ENCODE measurements around the gene NRN1L.
"Not testable (repeated sequence)": the region's sequence is repeated elsewhere in the genome, so short reads cannot be mapped to it uniquely, and the experiment has no call there.

Gene NRN1L

DNA sequence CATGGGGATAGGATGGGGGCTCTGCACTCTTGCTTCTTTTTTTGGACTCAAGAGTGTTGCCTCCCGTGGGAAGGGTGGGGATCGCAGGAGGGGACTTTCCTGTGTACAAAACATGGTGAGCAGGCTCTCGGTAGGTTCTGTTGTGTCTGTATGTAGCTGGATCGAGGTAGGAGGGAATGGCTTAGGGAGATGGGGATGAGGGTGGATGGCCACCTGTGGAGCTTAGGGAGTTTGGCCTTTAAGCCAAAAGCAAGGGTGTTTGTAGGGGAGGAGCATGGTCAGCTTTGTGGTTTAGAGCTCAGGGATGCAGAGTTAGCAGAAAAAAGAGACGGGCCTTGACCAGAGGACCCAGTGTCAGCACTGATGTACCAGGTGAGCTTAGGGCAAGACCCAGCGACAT, 22.8 kb upstream of the NRN1L start:
- DNase-seq: no peak

DNA sequence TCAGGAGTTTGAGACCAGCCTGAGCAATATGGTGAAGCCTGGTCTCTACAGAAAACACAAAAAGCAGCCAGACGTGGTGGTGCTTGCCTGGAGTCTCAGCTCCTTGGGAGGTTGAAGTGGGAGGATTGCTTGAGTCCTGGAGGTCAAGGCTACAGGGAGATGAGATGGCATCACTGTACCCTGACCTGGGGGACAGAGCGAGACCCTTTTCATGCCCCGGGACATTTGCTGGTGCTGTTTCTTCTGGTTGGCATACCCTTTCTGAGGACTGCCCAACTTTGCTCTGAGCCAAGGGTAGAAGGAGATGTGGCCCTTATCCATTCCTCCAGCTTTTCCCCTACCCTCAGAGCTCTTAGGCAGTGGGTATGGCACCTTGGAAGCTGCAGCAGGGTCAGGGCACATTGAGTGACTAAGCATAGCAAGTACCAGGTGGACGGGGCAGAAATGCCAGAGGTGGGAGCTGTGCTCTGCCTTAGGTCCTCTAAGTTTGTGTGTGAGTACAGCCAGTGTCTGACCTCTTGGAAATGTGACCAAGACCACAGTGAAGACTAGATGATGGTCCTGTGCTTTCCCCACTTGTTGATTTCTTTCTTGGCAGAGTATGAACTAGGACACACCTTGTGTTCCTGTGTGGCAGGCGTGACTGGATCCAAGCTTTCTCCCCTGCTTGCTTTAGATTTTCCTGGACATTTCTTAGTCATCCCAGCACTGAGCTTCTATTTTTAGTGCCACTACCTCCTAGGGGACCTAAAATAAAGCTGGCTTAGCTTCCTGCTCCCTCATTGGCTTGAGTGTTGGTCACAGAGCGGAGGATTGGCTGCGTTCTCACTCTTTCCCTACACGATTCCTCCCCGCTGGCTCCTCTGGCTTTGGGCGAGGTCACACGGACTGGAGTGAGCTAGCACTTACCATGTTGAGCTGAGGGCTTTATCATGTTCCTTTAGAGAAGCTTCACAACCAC, 21.8 kb upstream of the NRN1L start:
- no peak for DNase-seq

DNA sequence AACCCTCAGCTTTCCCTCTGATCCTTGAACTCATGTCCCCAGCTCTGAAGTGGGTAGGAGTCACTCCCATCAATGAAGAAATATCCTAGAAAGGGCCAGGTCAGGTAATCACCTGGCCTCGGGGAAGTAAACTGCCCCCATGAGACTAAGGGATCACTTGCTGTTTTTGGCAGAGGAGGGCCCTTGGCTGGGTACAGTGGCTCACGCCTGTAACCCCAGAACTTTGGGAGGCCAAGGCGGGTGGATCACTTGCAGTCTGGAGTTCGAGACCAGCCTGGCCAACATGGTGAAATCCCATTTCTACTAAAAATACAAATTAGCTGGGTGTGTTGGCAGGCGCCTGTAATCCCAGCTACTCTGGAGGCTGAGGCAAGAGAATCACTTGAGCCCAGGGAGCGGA, 20.6 kb upstream of the NRN1L start:
- DNase-seq: not testable (repeated sequence)

DNA sequence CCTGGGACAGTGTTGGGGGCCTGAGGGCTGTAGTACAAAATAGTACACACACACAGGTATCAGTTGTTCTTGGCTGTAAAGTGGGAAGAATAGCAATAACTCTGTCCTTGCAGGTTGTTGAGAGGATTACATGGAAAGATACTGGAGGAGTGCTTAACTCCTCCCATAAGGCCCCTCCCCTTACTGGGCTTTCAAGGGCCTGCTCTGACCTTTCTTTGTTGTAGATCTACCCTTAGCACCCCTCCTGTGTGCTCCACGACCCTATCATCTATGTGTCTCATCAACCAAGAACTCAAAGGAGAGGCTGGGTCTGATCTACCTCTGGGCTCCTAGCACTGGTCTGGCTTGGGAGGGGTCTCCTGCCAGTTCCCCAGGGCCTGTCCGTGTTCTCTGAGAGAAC, 20.1 kb upstream of the NRN1L start:
- no peak for DNase-seq

DNA sequence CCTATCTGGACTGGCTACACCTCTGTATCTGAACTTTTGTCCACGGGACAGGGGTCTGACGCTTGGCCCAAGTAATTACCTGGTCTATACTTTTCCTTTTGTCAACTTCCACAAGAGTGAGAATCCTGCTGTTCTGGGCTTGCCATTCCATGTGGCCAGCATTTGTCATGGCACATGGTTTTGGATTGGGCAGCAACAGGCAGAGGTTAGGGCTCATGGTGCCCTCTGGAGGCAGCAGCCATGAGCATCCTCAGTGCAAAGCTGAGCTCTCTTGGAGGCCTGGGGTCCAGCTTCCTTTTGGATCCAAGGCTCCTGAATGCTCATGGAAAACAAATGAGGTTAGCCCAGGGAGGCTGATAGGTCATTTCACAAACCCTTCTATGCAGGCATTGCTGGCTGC, 19.4 kb upstream of the NRN1L start:
- DNase-seq: peak in 2 of 6 experiments; percentile 8 to 12

DNA sequence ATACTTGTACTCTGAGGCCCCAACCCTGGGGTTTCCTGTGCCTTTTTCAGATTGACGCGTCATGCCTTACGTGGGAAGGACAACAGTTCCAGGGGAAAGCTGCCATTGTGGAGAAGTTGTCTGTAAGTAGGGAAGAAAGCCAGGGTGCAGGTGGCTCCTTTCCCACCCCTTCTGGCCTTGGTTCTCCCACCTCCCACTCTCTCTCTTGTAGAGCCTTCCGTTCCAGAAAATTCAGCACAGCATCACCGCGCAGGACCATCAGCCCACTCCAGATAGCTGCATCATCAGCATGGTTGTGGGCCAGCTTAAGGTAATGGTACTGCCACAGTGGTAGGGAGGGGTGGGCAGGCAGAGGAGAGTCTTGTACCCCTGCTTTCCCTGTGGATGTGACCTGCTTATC, 16.4 kb upstream of the NRN1L start:
- no peak for DNase-seq

DNA sequence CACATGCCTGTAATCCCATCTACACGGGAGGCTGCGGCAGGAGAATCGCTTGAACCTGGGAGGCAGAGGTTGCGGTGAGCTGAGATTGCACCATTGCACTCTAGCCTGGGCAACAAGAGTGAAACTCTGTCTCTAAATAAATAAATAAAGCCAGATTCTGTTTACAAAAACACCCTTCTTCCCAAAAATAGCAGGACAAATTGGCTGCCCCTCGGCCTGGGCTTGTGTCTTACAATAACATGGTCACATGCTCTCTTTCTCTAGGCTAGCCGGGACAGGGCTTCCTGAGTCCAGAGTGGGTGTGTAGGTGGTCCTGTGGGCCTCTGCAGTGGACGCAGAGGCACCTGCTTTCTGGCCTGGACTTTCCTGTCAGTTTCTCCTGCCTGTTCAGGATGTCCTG, 15.0 kb upstream of the NRN1L start:
- DNase-seq: no peak

DNA sequence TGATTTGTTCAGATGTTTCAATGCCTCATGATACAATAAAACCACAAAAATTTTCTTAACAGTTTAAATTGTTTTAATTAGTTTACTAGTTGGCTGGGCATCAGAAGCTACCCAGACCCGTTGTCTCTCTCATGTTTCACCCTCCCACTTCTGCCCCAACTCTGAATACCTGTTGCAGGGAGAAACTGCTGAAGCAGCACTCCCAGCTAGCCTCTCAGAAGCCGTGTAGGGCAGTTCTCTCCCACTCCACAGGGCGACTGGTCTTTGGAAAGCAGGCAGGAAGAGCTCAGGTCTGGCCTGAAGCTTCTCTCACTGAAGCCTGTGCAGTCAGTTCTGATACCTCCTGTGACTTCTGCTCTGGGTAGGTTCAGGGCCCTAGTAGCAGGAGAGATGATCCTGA, 13.4 kb upstream of the NRN1L start:
- no peak for DNase-seq

DNA sequence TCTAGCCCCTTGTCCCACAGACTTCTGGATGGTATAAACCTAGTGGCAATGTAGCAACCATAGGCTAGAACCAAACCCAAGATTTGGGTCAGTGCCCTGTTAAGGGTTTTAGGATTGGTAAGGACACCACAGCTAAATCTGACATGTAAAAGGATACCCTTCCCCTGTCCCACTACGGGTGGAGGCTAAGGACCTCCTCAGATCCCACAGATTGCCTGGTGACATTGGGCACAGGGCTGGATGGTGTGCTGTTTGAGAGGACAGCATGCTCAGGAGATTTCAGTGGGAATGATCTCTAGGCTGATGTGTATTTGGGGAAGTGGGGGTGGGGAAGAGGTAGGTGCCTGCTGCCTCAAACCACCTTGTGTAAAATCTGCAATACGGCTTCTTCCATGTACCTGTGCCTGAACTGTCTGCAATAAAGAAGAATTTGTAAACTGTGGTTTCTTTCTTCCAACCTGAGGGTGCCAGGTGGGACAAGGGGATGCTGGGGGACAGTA, 12.5 kb upstream of the NRN1L start:
- no peak for DNase-seq

DNA sequence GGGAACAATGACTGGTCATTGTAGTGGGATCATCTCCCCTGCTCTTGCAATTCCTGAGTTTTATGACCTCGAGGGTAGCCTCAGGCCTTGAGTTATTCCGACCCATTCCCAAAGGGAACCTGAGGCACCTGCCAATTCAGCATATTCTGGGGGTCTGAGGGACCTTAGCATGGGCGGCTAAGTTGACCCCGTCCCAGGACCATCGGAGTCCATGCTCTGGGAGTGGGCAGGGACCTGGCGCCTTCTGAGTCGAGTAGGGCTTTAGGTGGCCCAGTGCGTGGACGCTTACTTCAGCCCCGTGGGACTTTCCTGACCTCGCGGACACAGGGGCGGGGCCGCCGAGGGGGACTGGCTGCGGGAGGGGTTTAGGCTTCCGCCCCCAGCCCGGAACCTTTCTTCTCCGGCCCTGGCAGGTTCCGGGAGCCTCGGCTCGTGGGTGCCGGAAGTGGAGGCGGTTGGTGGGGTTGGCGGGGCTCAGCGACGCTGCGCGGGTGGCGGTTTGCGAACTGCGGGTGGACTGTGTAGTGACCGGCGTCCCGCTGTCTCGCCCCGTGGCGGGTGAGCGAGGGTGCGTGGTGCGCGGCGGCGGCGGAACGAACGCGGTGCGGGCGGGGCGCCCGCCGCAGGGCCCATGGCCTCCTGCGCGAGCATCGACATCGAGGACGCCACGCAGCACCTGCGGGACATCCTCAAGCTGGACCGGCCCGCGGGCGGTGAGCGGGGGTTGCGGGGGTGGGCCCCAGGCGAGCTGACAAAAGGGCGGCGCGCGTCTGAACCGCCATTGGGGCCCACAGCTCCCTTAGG, 11.9 kb upstream of the NRN1L start, which contains the start of gene EDC4:
TSS of gene EDC4 (plus strand) at position 422 of the 804 bp plus-strand sequence. CDS start at position 632, 210 bp downstream.
- DNase-seq: peak; percentile 67 to 87 (median 83)

DNA sequence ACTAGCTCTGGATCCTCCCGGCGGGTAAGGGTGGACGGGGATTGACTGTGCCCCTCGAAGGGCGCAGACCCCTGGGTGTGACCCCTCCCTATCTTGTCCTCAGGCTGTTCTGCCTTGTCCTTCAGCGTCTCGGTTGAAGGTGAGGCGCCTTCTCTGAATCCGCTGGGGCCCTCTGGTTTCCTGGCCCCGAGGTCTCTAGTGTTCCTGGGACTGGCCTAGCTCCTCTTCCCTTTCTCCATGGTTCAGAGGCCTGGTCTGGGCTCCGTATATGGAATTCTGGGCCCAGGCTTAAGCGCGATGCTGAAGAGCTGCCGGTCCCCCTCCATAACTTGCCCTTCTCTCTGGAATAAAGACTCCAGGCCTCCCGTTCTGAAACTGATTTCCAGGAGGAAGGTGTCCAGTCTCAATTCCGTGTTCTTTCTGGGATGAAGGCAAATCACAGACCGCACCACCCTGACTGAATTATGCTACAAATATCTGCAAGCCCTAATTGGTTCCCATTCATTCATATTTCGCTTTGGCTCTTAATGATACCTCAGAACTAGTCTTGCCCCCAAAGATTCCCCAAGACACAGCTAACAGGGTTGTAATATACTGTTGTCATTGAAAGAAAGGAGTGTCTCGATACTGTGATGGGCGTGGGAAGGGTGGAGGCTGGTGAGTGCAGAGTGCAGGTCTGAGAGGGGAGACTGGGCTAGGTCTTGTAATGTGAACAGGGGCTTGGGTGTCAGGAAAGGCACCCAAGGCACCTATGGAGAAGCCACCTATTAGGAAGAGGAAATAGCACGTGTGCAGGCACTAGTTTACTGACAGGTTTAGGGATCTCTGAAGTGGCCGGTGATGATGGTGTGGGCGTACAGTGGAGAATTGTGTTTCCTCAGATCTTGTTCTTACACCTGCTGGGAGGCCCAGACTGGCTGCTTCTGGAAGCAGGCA, 11.0 kb upstream of the NRN1L start:
- no peak for DNase-seq

DNA sequence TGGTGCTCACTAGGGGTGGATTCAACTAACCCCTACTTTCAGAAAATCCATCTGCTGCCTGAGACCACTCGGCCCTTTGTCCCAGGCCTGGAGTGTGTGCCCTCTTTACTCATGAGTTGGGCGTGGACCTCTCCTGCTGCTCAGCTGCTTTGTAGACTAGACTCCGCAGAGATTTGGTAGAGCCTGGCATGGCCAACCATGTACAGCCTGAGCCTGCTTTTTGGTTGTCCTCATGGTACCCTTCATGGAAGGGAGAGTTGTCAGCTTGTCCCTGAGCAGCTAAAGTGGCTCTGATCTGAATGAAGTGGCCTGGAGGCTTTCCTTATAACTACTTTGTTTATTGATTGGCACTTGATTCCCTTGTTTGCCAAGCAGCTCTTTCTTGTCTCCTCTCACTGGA, 10.3 kb upstream of the NRN1L start:
- no peak for DNase-seq

DNA sequence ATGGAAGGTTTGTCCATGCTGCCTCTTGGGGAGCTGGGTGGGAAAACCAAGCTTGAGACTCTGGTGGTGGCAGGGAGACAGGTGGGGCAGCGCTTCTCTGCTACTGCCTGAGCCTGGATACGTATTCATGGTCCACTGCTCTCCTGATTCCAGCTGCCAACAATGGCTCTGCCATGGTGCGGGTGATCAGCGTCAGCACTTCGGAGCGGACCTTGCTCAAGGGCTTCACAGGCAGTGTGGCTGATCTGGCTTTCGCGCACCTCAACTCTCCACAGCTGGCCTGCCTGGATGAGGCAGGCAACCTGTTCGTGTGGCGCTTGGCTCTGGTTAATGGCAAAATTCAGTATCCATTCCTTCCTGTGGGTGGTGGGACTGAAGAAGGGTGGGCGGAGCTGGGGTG, 7.6 kb upstream of the NRN1L start:
- no peak for DNase-seq

DNA sequence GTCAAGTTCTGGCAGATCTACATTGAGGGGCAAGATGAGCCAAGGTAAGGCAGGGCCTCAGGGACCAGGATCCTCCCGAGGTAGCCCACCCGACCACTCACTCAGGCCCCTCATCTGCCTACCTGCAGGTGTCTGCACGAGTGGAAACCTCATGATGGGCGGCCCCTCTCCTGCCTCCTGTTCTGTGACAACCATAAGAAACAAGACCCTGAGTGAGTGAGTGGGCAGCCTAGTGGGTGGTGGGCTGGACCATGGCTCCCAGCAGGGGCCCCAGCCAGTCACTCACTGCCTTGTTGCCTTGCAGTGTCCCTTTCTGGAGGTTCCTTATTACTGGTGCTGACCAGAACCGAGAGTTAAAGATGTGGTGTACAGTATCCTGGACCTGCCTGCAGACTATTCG, 6.5 kb upstream of the NRN1L start:
- DNase-seq: no peak

DNA sequence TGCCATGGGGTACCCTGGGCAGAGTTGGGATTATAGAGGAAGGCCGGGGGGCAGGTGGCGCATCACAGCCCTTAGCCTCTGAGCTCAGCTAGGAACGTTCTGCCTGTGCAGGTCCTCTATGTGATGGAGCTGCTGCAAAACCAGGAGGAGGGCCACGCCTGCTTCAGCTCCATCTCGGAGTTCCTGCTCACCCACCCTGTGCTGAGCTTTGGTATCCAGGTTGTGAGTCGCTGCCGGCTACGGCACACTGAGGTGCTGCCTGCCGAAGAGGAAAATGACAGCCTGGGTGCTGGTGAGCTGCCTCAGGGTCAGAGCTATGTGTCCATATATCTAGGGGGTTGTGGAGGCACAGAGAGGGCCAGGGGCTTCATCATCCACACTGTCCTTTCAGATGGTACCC, 5.8 kb upstream of the NRN1L start:
- no peak for DNase-seq

DNA sequence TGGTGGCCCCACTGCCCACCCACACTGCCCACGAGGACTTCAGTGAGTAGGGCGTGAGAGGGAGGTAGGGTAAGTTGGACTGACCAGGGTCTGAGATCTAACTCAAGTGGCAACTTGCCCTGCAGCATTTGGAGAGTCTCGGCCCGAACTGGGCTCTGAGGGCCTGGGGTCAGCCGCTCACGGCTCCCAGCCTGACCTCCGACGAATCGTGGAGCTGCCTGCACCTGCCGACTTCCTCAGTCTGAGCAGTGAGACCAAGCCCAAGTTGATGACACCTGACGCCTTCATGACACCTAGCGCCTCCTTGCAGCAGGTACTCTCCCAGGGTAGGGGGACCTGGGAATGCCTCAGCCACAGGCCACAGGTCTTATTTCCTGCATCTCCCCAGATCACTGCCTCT, 5.2 kb upstream of the NRN1L start:
- DNase-seq: no peak

DNA sequence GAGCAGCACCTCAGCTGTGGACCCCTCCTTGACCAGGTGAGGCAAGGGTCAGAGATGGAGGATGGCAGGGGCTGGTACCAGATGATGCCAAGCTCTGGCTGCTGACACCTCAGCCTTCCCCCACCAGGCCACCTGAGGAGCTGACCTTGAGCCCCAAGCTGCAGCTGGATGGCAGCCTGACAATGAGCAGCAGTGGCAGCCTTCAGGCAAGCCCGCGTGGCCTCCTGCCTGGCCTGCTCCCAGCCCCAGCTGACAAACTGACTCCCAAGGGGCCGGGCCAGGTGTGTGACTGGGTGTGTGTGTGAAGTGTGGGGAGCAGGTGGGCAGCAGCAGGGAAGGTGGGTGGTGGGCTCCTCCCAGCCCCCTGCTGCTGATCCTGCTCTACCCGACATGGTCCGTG, 4.7 kb upstream of the NRN1L start:
- no peak for DNase-seq

DNA sequence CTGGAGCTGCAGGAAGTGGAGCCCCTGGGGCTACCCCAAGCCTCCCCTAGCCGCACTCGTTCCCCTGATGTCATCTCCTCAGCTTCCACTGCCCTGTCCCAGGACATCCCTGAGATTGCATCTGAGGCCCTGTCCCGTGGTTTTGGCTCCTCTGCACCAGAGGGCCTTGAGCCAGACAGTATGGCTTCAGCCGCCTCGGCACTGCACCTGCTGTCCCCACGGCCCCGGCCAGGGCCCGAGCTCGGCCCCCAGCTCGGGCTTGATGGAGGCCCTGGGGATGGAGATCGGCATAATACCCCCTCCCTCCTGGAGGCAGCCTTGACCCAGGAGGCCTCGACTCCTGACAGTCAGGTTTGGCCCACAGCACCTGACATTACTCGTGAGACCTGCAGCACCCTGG, 4.1 kb upstream of the NRN1L start:
- DNase-seq: no peak

DNA sequence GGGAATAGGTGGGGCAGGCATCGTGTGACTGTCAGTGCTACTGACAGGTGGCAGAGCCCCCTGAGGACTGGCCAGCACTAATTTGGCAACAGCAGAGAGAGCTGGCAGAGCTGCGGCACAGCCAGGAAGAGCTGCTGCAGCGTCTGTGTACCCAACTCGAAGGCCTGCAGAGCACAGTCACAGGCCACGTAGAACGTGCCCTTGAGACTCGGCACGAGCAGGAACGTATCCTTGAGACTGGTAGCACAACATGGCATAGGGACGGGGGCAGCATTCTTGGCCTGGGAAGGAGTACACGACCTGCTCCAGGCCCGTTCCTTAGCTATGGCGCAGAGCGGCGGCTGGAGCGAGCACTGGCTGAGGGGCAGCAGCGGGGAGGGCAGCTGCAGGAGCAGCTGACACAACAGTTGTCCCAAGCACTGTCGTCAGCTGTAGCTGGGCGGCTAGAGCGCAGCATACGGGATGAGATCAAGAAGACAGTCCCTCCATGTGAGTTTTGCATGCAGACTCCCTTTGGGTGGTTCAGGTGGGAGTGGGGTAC, 3.0 kb upstream of the NRN1L start:
- DNase-seq: no peak

DNA sequence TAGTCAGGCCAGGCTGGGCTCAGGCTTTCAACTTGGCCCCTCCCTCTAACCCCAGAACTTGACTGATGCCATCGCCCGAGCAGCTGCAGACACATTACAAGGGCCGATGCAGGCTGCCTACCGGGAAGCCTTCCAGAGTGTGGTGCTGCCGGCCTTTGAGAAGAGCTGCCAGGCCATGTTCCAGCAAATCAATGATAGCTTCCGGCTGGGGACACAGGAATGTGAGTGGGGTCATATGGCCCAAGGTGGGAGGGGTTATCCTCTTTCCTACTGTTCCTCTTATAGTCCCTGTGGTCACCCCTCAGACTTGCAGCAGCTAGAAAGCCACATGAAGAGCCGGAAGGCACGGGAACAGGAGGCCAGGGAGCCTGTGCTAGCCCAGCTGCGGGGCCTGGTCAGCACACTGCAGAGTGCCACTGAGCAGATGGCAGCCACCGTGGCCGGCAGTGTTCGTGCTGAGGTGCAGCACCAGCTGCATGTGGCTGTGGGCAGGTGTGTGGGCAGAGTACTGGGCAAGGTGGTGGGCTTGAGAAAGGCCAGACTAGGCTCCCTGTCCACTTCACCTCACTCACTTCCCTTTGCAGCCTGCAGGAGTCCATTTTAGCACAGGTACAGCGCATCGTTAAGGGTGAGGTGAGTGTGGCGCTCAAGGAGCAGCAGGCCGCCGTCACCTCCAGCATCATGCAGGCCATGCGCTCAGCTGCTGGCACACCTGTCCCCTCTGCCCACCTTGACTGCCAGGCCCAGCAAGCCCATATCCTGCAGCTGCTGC, 2.1 kb upstream of the NRN1L start:
- no peak for DNase-seq

DNA sequence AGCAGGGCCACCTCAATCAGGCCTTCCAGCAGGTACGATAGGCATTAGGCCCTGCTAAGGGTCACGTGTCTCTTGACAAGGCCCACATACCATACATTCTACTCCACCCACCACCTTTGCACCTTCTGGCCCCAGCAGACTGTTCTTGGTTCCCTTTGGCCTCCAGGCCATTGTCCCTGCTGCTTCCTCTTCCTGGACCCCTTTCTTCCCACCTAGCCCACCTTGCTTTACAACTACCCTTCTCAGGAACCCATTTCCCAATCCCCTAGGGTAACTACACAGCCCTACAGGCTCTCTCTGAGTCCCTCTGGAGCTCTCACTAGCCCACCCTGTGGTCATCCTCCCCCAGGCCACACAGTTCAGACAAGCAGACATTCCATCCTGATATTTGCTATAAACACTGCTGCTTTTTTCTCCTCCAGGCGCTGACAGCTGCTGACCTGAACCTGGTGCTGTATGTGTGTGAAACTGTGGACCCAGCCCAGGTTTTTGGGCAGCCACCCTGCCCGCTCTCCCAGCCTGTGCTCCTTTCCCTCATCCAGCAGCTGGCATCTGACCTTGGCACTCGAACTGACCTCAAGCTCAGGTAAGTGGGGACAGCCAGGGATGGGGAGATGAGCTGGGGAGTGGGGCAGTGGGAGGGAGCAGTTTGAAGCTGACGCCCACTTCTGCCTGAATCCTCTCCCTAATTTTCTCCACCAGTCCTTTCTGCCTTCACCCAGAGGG, 1.4 kb upstream of the NRN1L start:
- no peak for DNase-seq
